Muscle of arm (tissue), 14 donors: ENCODE measurements around the gene ZNF365. TPM values are rescaled to one million over a fixed set of nuclear protein-coding genes. Genes with fewer than 3 reads are reported as not detected.
"Not testable (repeated sequence)": the region's sequence is repeated elsewhere in the genome, so short reads cannot be mapped to it uniquely, and the experiment has no call there.

Experiments
- DNase-seq: peaks from one replicate; pipeline ENCODE4 v3.0.0-alpha.2; 2013
- long read RNA-seq, 11 donors: transcript quantifications; one replicate each; lab custom pipeline, GENCODE V29; 2026
- polyA plus RNA-seq, 12 donors: library from polyadenylated mRNA; unstranded; fragments of 120-200 nt; gene quantifications; one replicate each; pipeline ENCODE4 v1.2.1, GENCODE V29; 2013; ENCODE audit not compliant: insufficient read length in 12 of 12

The ZNF365 gene
- polyA plus RNA-seq = under 1 TPM in 10 of 12 donors, not detected in 2; 0.12 to 0.45 (median 0.21) TPM
- long read RNA-seq, donor 1, partial matches to known transcripts = 0 of 1 reads
- long read RNA-seq, donor 1, other reads (novel, unspliced or antisense) = 0 of 1 reads
- long read RNA-seq, donor 2 = 0 reads
- long read RNA-seq, donor 3 = 0 reads
- long read RNA-seq, donor 4 = 0 reads
- long read RNA-seq, donor 5 = 0 reads
- long read RNA-seq, donor 6 = 0 reads
- long read RNA-seq, donor 7 = 0 reads
- long read RNA-seq, donor 8 = 0 reads
- long read RNA-seq, donor 9 = 0 reads
- long read RNA-seq, donor 10 = 0 reads
- long read RNA-seq, donor 11 = 0 reads

- peak; percentile 18 for DNase-seq
These were observed at the start of gene ZNF365 for GRCh38 chr10:62373995-62374861. Gene ZNF365 (plus strand): TSS chr10:62374369. CDS start chr10:62376194, 1,825 bp downstream.

GRCh38 chr10:62326176-62326575 lies 48.0 kb upstream of the ZNF365 start:
- DNase-seq = peak; percentile 82

GRCh38 chr10:62327885-62328284 lies 46.3 kb upstream of the ZNF365 start:
- DNase-seq = no peak

- DNase-seq = no peak
These were observed 44.0 kb upstream of the ZNF365 start for GRCh38 chr10:62330213-62330612.

GRCh38 chr10:62332406-62332805 lies 41.8 kb upstream of the ZNF365 start:
- DNase-seq = no peak

- no peak for DNase-seq
These were observed 40.9 kb upstream of the ZNF365 start for GRCh38 chr10:62333135-62333889.

GRCh38 chr10:62333988-62334682 lies 40.0 kb upstream of the ZNF365 start:
- no peak for DNase-seq

GRCh38 chr10:62335326-62335725 lies 38.8 kb upstream of the ZNF365 start:
- DNase-seq = no peak

- no peak for DNase-seq
These were observed 37.8 kb upstream of the ZNF365 start for GRCh38 chr10:62336404-62336803.

GRCh38 chr10:62341419-62341818 lies 32.8 kb upstream of the ZNF365 start:
- DNase-seq = no peak

- no peak for DNase-seq
These were observed 31.2 kb upstream of the ZNF365 start for GRCh38 chr10:62343000-62343399.

GRCh38 chr10:62348029-62348428 lies 26.1 kb upstream of the ZNF365 start:
- no peak for DNase-seq

- no peak for DNase-seq
These were observed 21.7 kb upstream of the ZNF365 start for GRCh38 chr10:62352356-62352970.

GRCh38 chr10:62354916-62355315 lies 19.3 kb upstream of the ZNF365 start:
- DNase-seq = no peak

GRCh38 chr10:62356447-62356846 lies 17.7 kb upstream of the ZNF365 start:
- DNase-seq = no peak

GRCh38 chr10:62358151-62358550 lies 16.0 kb upstream of the ZNF365 start:
- not testable (repeated sequence) for DNase-seq

- no peak for DNase-seq
These were observed 552 bp upstream of the ZNF365 start for GRCh38 chr10:62373639-62373994.

- no peak for DNase-seq
These were observed 917 bp downstream of the ZNF365 start for GRCh38 chr10:62374862-62375710.

- DNase-seq = no peak
These were observed 2.2 kb downstream of the ZNF365 start for GRCh38 chr10:62376071-62377025.
